ENCODE measurements around the gene ZP3.
"Not testable (repeated sequence)": the region's sequence is repeated elsewhere in the genome, so short reads cannot be mapped to it uniquely, and the experiment has no call there.

The ZP3 gene

DNA sequence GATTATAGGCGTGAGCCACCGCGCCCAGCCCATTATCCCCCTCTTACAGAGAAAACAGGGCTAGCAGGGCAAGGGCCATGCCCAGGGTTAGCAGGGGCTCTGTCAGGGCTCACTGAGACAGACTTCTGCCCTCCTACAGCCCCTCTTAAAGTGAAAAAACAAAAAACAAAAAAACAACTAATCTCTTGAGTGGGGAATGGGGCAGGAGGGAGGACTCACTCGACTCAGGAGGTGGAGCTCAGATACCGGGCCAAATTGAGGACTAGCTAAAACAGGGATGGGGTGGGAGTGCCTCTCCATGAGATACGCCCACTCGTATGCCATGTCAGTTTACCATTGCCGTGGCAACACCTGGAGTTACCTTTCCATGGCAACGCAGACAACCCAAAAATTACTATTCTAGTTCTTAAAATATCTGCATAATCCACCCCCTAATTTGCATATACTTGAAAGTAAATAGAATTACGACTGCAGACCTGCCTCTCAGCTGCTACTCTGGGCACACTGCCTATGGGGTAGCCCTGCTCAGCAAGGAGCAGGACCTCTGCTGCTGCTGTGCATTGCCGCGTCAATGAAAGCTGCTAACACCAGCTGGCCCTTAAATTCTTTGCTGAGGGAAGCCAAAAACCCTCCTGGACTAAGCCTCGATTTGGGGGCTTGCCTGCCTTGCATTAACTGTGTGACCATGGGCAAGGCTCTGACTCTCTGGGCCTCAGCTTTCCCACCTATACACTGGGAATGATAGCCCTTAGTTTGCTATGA, 28.6 kb upstream of the ZP3 start:
- TF ChIP-seq, protein P1, sequence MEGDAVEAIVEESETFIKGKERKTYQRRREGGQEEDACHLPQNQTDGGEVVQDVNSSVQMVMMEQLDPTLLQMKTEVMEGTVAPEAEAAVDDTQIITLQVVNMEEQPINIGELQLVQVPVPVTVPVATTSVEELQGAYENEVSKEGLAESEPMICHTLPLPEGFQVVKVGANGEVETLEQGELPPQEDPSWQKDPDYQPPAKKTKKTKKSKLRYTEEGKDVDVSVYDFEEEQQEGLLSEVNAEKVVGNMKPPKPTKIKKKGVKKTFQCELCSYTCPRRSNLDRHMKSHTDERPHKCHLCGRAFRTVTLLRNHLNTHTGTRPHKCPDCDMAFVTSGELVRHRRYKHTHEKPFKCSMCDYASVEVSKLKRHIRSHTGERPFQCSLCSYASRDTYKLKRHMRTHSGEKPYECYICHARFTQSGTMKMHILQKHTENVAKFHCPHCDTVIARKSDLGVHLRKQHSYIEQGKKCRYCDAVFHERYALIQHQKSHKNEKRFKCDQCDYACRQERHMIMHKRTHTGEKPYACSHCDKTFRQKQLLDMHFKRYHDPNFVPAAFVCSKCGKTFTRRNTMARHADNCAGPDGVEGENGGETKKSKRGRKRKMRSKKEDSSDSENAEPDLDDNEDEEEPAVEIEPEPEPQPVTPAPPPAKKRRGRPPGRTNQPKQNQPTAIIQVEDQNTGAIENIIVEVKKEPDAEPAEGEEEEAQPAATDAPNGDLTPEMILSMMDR (IDR thresholded peaks at IDR 0.05): no peak
- TF ChIP-seq ZFX (IDR thresholded peaks at IDR 0.05; ENCODE audit: borderline replicate concordance): no peak
- H3K27ac ChIP-seq: peak overlapping the region; percentile 76

DNA sequence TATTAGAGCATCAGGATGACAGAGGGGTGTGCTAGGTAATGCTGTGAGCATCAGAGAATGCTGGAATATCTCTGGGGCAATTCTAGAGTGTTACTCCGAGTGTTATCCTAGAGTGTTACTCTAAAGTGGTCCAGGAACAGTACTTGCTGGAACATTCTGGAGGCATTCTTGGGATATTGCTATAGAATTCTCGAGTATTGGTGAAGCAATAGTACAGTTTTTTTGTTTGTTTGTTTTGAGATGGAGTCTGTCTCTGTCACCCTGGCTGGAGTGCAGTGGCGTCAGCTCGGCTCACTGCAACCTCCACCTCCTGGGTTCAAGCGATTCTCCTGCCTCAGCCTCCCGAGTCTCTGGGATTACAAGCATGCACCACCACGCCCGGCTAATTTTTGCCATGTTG, 27.9 kb upstream of the ZP3 start:
- TF ChIP-seq ZFX (IDR thresholded peaks at IDR 0.05; ENCODE audit: borderline replicate concordance): no peak
- TF ChIP-seq, protein P1 (IDR thresholded peaks at IDR 0.05): no peak
- peak overlapping the region; percentile 76 for H3K27ac ChIP-seq

DNA sequence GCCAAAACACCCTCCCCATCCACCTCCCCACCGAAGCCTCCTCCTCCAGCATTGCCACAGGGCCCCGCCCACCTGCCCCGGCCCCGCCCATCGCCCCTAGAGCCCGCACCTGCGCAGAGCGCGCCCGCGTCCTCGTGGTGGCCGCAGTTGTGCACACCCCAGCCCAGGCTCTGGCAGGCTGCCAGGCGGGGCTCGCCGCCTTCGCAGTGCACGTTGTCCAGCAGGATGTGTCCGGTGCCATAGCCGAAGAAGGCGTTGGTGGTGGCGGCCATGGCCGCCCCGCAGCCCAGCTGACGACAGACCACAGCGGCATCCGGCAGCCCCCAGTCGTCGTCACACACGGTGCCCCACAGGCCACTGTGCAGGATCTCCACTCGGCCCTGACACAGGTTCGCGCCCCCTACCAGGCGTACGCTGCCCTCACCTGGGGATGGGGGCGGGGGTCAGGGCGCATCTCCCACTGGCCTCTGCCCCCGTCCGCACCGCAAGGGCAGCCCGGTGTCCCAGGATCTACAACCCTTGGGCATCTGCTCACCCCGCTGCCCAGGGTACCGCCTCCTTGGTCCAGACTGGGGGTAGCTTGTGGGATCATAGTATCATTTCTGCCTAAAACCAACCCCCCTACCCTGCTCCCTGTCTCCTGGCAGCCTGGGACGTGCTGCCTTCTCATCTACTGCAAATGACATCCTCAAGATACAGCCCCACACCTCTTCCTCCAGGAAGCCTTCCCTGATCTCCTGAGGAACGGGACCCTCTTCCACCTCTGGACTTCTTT, 27.2 kb upstream of the ZP3 start:
- peak overlapping the region; percentile 76 for H3K27ac ChIP-seq
- no peak for TF ChIP-seq ZFX (IDR thresholded peaks at IDR 0.05; ENCODE audit: borderline replicate concordance)
- TF ChIP-seq, protein P1 (IDR thresholded peaks at IDR 0.05): no peak

DNA sequence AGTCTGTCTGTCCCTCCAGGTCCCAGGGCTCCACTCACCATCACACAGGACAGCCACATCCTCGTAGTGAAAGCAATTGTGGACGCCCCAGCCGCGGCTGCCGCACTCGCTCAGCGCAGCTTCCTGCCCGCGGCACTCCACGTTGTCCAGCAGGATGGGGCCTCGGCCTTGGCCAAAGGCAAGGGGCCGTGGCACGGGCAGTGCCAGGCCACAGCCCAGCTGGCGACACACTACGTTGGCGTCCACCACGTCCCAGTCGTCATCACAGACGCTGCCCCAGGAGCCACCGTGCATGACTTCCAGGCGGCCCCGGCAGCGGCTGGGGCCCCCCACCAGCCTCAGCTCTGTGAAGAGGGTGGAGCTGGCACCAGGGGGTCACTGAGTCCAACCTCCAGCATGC, 24.5 kb upstream of the ZP3 start:
- TF ChIP-seq, protein P1 (IDR thresholded peaks at IDR 0.05): no peak
- TF ChIP-seq ZFX (IDR thresholded peaks at IDR 0.05; ENCODE audit: borderline replicate concordance): no peak
- H3K27ac ChIP-seq: no peak overlapping the region

DNA sequence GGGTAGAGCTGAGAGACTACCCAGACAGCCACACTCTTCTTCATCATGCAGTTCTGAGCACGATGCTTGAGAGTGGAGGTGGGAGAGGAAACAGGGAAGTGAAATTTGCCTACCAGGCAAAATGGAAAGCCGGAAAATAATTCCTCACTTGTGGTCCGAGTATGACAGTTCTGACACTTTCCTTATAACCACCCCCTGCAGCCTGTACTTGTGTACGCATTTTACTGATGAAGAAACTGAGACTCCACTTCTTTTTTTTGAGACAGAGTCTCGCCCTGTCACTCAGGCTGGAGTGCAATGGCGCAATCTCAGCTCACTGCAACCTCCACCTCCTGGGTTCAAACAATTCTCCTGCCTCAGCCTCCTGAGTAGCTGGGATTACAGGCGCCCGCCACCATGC, 21.7 kb upstream of the ZP3 start:
- H3K27ac ChIP-seq: not testable (repeated sequence)

DNA sequence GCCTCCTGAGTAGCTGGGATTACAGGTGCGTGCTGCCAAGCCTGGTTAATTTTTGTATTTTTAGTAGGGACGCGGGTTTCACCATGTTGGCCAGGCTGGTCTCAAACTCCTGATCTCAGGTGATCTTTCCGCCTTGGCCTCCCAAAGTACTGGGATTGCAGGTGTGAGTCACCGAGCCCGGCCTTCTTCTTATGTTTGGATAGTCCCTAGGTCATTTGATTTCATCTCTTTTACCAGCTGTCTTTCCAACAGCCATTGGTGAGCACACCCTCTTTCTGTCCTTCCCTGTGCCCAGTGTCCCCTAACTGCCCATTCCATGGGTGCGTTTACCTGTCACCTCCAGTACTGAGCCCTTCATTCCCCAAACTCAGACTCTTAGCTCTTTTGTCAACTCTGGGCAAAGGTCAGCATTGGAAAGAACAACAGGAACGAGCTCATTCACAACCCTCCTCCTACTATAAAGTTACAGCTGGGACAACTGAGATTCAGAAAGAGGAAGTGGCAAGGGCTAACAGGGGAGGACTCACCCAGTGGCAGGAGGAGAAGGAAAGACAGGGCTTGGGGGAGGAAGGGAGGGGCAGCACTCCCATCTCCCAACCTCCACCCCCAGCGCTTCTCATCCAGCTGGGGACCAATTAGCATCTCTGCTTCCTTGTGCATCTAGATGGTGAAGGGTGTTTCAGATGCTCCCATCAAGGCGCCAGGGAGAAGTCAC, 20.8 kb upstream of the ZP3 start:
- no peak overlapping the region for H3K27ac ChIP-seq
- no peak for TF ChIP-seq ZFX (IDR thresholded peaks at IDR 0.05; ENCODE audit: borderline replicate concordance)
- TF ChIP-seq, protein P1 (IDR thresholded peaks at IDR 0.05): no peak

DNA sequence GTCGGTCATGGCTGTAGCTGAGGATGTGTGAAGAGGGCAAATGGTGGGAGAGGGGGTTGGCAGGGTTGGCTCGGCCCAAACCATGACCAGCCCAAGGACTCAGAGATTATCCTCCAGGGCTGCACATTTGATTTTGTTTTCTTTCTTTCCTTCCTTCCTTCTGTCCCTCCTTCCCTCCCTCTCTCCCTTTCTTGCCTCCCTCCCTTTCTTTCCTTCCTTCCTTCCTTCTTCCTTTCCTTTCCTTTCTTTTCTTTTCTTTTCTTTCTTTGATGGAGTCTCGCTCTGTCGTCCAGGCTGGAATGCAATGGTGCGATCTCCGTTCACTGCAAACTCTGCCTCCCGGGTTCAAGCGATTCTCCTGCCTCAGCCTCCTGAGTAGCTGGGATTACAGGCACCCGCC, 19.0 kb upstream of the ZP3 start:
- H3K27ac ChIP-seq: no peak overlapping the region
- TF ChIP-seq ZFX (IDR thresholded peaks at IDR 0.05; ENCODE audit: borderline replicate concordance): no peak
- TF ChIP-seq, protein P1 (IDR thresholded peaks at IDR 0.05): no peak
